SKM-1 (cell line): Measurements from ENCODE around the gene AGXT.
"Not testable (repeated sequence)": the region's sequence is repeated elsewhere in the genome, so short reads cannot be mapped to it uniquely, and the experiment has no call there.

Source experiments
- DNase-seq: peaks from one replicate; lab custom pipeline; 2025; ENCODE audit not compliant: unreplicated experiment; lab: John Stamatoyannopoulos, UW

The AGXT gene

GRCh38 chr2:240839152-240840143 lies 29.2 kb upstream of the AGXT start:
- no peak for DNase-seq

- DNase-seq, result no peak
Measured at GRCh38 chr2:240840435-240841060, 28.1 kb upstream of the AGXT start.

- not testable (repeated sequence) for DNase-seq
Measured at GRCh38 chr2:240846309-240846708, 22.3 kb upstream of the AGXT start.

GRCh38 chr2:240846873-240847595 lies 21.6 kb upstream of the AGXT start:
- no peak for DNase-seq

- DNase-seq, result no peak
Measured at GRCh38 chr2:240847817-240848216, 20.8 kb upstream of the AGXT start.

- DNase-seq, result no peak
Measured at GRCh38 chr2:240848900-240849680, 19.5 kb upstream of the AGXT start.

GRCh38 chr2:240850026-240850425 lies 18.6 kb upstream of the AGXT start:
- DNase-seq, result no peak

GRCh38 chr2:240850756-240851077 lies 17.9 kb upstream of the AGXT start:
- no peak for DNase-seq

- peak; percentile 18 for DNase-seq
Measured at GRCh38 chr2:240851078-240851991, 17.3 kb upstream of the AGXT start.

- no peak for DNase-seq
Measured at GRCh38 chr2:240852671-240853314, 15.8 kb upstream of the AGXT start.

GRCh38 chr2:240855670-240856069 lies 13.0 kb upstream of the AGXT start:
- no peak for DNase-seq

- DNase-seq, result no peak
Measured at GRCh38 chr2:240856151-240856980, 12.3 kb upstream of the AGXT start.

- DNase-seq, result no peak
Measured at GRCh38 chr2:240857039-240858008, 11.3 kb upstream of the AGXT start.

- no peak for DNase-seq
Measured at GRCh38 chr2:240858321-240858720, 10.3 kb upstream of the AGXT start.

- no peak for DNase-seq
Measured at GRCh38 chr2:240858871-240859270, 9.8 kb upstream of the AGXT start.

GRCh38 chr2:240861547-240861946 lies 7.1 kb upstream of the AGXT start:
- no peak for DNase-seq

GRCh38 chr2:240864475-240864874 lies 4.1 kb upstream of the AGXT start:
- DNase-seq, result no peak
